SH-SY5Y (cell line): ENCODE data around the gene TPRKB.

ENCODE experiments used
- GATA2 ChIP-seq: IDR thresholded peaks from 2 replicates; pipeline ENCODE4 v1.6.1; 2011; ENCODE audit warnings: mild to moderate bottlenecking, low read depth, low read length
- GATA3 ChIP-seq: IDR thresholded peaks from 2 replicates; pipeline ENCODE4 v1.6.1; 2011; ENCODE audit warnings: low read depth, mild to moderate bottlenecking, low read length, moderate library complexity

DNA sequence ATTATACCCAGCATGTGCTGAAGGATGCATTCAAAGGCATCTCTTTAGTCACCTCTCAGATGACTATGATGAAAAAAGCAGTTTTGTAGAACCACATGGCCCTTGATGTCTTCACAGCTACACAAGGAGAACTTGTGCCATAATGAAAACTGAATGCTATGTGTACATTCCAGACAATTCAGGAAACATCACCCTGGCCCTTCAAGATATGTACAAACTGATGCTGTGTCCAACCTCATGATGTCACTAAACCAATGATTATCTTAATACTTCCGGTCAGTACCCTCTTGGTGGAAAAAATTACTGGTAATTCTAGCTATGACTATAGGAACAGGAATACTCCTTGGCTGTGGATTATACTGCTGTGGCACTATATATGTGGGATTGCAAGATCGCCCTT lies 22.8 kb upstream of the TPRKB start:
- TF ChIP-seq GATA2 = no peak
- TF ChIP-seq GATA3 = no peak
